HL-60 (cell line): ENCODE results near the gene KCNK15.

Experiments
- CTCF ChIP-seq: IDR thresholded peaks from one replicate; pipeline ENCODE4 v1.5.1; 2011; ENCODE audit warnings: low read length, control low read depth, inconsistent platforms; ENCODE audit not compliant: insufficient read depth
- GABPA ChIP-seq: IDR thresholded peaks from 2 replicates; pipeline ENCODE4 v1.6.1; 2012; ENCODE audit warnings: low read depth
- POLR2AphosphoS5 ChIP-seq: IDR thresholded peaks from 2 replicates; pipeline ENCODE4 v1.6.1; 2012; ENCODE audit warnings: low read depth
- REST ChIP-seq: IDR thresholded peaks from 2 replicates; pipeline ENCODE4 v1.6.1; 2012; ENCODE audit warnings: low read depth; ENCODE audit not compliant: insufficient replicate concordance
- SPI1 ChIP-seq: IDR thresholded peaks from 2 replicates; pipeline ENCODE4 v1.6.1; 2012; ENCODE audit warnings: low read depth, mild to moderate bottlenecking, borderline replicate concordance

- TF ChIP-seq CTCF (no peak), SPI1 (no peak), POLR2AphosphoS5 (no peak), REST (no peak), GABPA (no peak)
Observed at GRCh38 chr20:44727039-44727438, 18.6 kb upstream of the KCNK15 start.
